H1 (cell line): ENCODE data around the gene GPR139.

ENCODE experiments used
- GABPA ChIP-seq: IDR thresholded peaks from 2 replicates; pipeline ENCODE4 v1.6.1; 2011; ENCODE audit warnings: mild to moderate bottlenecking, low read length, moderate library complexity, borderline replicate concordance; ENCODE audit not compliant: insufficient read depth
- GTF2F1 ChIP-seq: IDR thresholded peaks from 2 replicates; pipeline ENCODE4 v1.6.1; 2012; ENCODE audit warnings: low read depth, low read length, improper control_type of control experiment, borderline replicate concordance
- JUN ChIP-seq: IDR thresholded peaks from 2 replicates; pipeline ENCODE4 v1.6.1; 2011; ENCODE audit warnings: low read depth, mild to moderate bottlenecking, improper control_type of control experiment, low read length
- KDM1A ChIP-seq: fragments of 200-600, 300-600 bp; sonication (generic); IDR thresholded peaks from 2 replicates; pipeline ENCODE4 v1.7.1; 2016; ENCODE audit warnings: mild to moderate bottlenecking, low read length, borderline replicate concordance
- KDM5A ChIP-seq: fragments of 200-600 bp; IDR thresholded peaks from 2 replicates; pipeline ENCODE4 v1.7.1; 2012; ENCODE audit warnings: mild to moderate bottlenecking, low read length, inconsistent platforms, mixed read lengths
- POLR2A ChIP-seq, 2 experiments: IDR thresholded peaks; 1 replicate in 1 of 2; 2 replicates in 1 of 2; pipeline ENCODE4 v1.6.1; 2011; ENCODE audit warnings: low read depth in 2 of 2, low read length in 2 of 2, mild to moderate bottlenecking in 2 of 2; ENCODE audit errors: control extremely low read depth in 1 of 2
- SIN3A ChIP-seq, 2 experiments: IDR thresholded peaks in 1 of 2; conservative IDR thresholded peaks in 1 of 2; 2 replicates each; pipeline ENCODE4 v1.6.1; 2011 to 2012; ENCODE audit warnings: low read length in 2 of 2, improper control_type of control experiment in 1 of 2, low read depth in 1 of 2, mild to moderate bottlenecking in 1 of 2
- TCF12 ChIP-seq: IDR thresholded peaks from 2 replicates; pipeline ENCODE4 v1.6.1; 2011; ENCODE audit warnings: low read depth, mild to moderate bottlenecking, low read length
- TF ChIP-seq, protein P1 (sequence below), 3 experiments: IDR thresholded peaks; 1 replicate in 2 of 3; 2 replicates in 1 of 3; pipeline versions ENCODE4 v1.5.1 to v1.6.1; 2011; ENCODE audit warnings: low read length in 3 of 3, mild to moderate bottlenecking in 3 of 3, inconsistent platforms in 2 of 3, low read depth in 1 of 3, moderate library complexity in 1 of 3; ENCODE audit not compliant: insufficient read depth in 1 of 3; ENCODE audit errors: control extremely low read depth in 1 of 3
- TF ChIP-seq, protein P2 (sequence below): IDR thresholded peaks from 2 replicates; pipeline ENCODE4 v1.6.1; 2011; ENCODE audit warnings: low read length, improper control_type of control experiment

DNA sequence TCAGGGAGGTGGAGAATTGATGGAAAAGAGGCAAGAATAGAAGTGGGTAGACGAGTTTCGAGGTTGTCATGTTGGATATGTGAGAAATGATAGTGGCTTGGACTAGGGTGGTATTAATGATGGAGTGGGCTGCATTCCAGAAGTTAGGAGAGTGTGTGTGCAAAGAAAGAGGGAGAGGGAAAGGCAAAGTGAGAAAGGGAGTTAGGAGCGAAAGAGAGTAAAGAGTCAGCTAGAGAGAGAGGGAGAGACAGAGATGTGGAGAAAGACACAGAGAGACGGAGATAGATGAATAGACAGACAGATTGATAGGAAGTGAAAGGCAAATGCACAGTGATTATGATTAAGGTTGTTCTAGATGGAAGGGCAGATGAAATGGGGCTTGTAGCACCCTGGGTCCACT lies 5.4 kb upstream of the GPR139 start:
- TF ChIP-seq POLR2A (IDR thresholded peaks at IDR 0.05; ENCODE audit: control extremely low read depth in 1 of 2, low read depth in 2 of 2, low read length in 2 of 2) (no peak), JUN (no peak), TCF12 (no peak), GABPA (no peak), SIN3A (conservative IDR thresholded peaks at IDR 0.05 in 1 of 2, IDR thresholded peaks at IDR 0.05 in 1 of 2; ENCODE audit: low read depth in 1 of 2, low read length in 2 of 2) (no peak), GTF2F1 (no peak), KDM1A (no peak), KDM5A (no peak)
- TF ChIP-seq, protein P1, sequence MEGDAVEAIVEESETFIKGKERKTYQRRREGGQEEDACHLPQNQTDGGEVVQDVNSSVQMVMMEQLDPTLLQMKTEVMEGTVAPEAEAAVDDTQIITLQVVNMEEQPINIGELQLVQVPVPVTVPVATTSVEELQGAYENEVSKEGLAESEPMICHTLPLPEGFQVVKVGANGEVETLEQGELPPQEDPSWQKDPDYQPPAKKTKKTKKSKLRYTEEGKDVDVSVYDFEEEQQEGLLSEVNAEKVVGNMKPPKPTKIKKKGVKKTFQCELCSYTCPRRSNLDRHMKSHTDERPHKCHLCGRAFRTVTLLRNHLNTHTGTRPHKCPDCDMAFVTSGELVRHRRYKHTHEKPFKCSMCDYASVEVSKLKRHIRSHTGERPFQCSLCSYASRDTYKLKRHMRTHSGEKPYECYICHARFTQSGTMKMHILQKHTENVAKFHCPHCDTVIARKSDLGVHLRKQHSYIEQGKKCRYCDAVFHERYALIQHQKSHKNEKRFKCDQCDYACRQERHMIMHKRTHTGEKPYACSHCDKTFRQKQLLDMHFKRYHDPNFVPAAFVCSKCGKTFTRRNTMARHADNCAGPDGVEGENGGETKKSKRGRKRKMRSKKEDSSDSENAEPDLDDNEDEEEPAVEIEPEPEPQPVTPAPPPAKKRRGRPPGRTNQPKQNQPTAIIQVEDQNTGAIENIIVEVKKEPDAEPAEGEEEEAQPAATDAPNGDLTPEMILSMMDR (IDR thresholded peaks at IDR 0.05; ENCODE audit: control extremely low read depth in 1 of 3, insufficient read depth in 1 of 3, low read depth in 1 of 3, low read length in 3 of 3) = no peak
- TF ChIP-seq, protein P2, sequence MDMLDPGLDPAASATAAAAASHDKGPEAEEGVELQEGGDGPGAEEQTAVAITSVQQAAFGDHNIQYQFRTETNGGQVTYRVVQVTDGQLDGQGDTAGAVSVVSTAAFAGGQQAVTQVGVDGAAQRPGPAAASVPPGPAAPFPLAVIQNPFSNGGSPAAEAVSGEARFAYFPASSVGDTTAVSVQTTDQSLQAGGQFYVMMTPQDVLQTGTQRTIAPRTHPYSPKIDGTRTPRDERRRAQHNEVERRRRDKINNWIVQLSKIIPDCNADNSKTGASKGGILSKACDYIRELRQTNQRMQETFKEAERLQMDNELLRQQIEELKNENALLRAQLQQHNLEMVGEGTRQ = no peak
